Mucosa of rectum (tissue), 2 donors: ENCODE data around the gene DUSP16.
"Not testable (repeated sequence)": the region's sequence is repeated elsewhere in the genome, so short reads cannot be mapped to it uniquely, and the experiment has no call there.

ENCODE experiments used
- H3K27ac ChIP-seq, 2 donors: one replicate each; pipeline ENCODE4 v1.7.0; 2013; ENCODE audit warnings: inconsistent platforms in 2 of 2, low read depth in 2 of 2, low read length in 2 of 2
- H3K27me3 ChIP-seq, 2 donors: one replicate each; pipeline ENCODE4 v1.7.0; 2013; ENCODE audit warnings: low read length in 2 of 2; ENCODE audit not compliant: control insufficient read depth in 2 of 2, insufficient read depth in 2 of 2
- H3K36me3 ChIP-seq, 2 donors: one replicate each; pipeline ENCODE4 v1.7.0; 2013; ENCODE audit warnings: low read length in 2 of 2; ENCODE audit not compliant: control insufficient read depth in 2 of 2, insufficient read depth in 2 of 2
- H3K4me1 ChIP-seq, 2 donors: one replicate each; pipeline ENCODE4 v1.7.0; 2013; ENCODE audit warnings: low read length in 2 of 2, mild to moderate bottlenecking in 1 of 2; ENCODE audit not compliant: control insufficient read depth in 2 of 2, insufficient read depth in 2 of 2
- H3K4me3 ChIP-seq, 2 donors: one replicate each; pipeline ENCODE4 v1.7.0; 2013; ENCODE audit warnings: low read length in 2 of 2
- H3K9ac ChIP-seq, 2 donors: one replicate each; pipeline ENCODE4 v1.7.0; 2013; ENCODE audit warnings: low read length in 2 of 2, low read depth in 1 of 2, mild to moderate bottlenecking in 1 of 2
- H3K9me3 ChIP-seq, 2 donors: one replicate each; pipeline ENCODE4 v1.7.0; 2013; ENCODE audit warnings: low read length in 2 of 2; ENCODE audit not compliant: control insufficient read depth in 2 of 2
- donor health status: healthy.
- donor health status: Normal muscosa, but diverticular disease.

DUSP16 gene

DNA sequence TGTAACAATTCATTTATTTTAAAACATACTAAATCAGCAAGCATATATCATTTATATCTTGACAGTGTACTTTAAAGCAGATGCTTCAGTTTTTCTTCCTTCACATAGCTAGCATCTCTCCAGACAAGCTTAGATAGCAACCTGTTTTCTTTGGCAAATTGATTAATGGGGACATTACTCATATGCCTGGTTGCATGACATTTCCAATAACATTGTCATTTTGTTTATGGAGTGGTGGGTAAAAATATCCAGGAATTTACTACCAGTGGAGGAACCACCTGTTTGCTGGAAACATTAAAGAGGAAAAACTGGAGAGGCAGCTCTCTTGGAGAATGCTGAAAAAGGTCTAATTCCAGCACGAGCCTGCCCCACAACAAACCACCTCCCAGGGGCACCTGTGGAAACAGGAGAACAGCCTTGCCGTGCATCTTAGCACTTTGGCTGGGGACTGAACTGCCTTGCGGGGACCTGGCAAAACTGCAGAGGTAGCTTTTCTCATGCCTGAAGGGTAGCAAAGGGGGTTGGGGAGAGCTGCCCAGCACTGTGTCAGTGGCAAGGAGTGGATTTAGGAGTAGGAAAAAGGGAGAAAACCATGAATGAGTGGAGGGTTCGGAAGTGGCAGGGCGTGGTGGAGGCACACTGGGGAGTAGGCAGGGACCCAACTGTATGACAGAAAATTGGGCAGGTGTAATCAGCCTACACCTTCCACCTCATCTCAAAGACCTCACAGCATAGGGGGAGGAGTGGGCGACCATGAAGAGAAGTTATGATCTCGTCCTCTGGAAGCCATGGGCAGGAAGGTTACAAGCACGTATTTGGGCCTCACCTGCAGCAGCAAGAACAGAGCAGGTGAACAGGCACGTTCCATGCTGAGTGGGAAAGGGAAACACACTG, 37.3 kb upstream of the DUSP16 start:
- Histone ChIP-seq H3K27me3 (no peaks in the 10 kb centered on the region), H3K36me3 (no peaks in the 10 kb centered on the region), H3K9me3 (no peaks in the 10 kb centered on the region), H3K4me3 (no peak overlapping the region), H3K9ac (no peak overlapping the region), H3K27ac (no peak overlapping the region), H3K4me1 (peaks cover 0 to 2% of the 10 kb centered on the region in 2 donors)

DNA sequence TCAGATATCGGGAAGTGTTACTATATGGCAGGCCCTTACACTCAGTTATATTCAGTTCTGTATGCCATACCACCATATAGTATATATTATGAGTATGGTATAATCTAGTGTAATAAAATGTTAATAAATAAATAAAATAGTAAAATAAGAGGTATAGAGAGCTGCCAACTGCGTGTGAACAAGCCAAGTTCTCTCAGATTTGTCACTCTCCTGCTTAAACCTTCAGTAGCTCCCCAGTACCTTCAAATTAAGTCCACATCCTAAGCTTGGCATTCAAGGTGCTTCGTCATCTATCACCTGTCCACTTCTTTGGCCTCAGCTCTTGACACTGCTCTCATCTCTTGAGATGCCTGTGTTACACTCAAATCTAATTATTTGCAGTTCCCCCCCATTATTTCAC, 36.2 kb upstream of the DUSP16 start:
- Histone ChIP-seq H3K27ac (no peak overlapping the region), H3K9ac (no peak overlapping the region), H3K9me3 (no peaks in the 10 kb centered on the region), H3K36me3 (no peaks in the 10 kb centered on the region), H3K4me3 (no peak overlapping the region), H3K4me1 (peaks cover 0 to 2% of the 10 kb centered on the region in 2 donors), H3K27me3 (no peaks in the 10 kb centered on the region)

GRCh38 chr12:12596598-12596997, 33.9 kb upstream of the DUSP16 start:
- H3K9me3 ChIP-seq, H3K4me3 ChIP-seq, H3K9ac ChIP-seq, H3K27me3 ChIP-seq, H3K4me1 ChIP-seq, H3K36me3 ChIP-seq: not testable (repeated sequence)
- H3K27ac ChIP-seq: peak overlapping the region; percentile 77 to 79

GRCh38 chr12:12595929-12596328, 33.3 kb upstream of the DUSP16 start:
- not testable (repeated sequence) for H3K27me3 ChIP-seq, H3K36me3 ChIP-seq, H3K9me3 ChIP-seq, H3K4me3 ChIP-seq, H3K9ac ChIP-seq, H3K4me1 ChIP-seq
- H3K27ac ChIP-seq: peak overlapping the region; percentile 77 to 79

GRCh38 chr12:12592930-12593329, 30.3 kb upstream of the DUSP16 start:
- H3K27ac ChIP-seq: no peak overlapping the region
- peaks cover 1 to 2% of the 10 kb centered on the region in 2 donors for H3K4me1 ChIP-seq
- H3K9ac ChIP-seq: no peak overlapping the region
- H3K36me3 ChIP-seq: no peaks in the 10 kb centered on the region
- no peak overlapping the region for H3K4me3 ChIP-seq
- no peaks in the 10 kb centered on the region for H3K9me3 ChIP-seq
- no peaks in the 10 kb centered on the region for H3K27me3 ChIP-seq

- peaks cover 5 to 17% of the 10 kb centered on the region in 2 donors for H3K4me1 ChIP-seq
- no peak overlapping the region for H3K4me3 ChIP-seq
- H3K27ac ChIP-seq: no peak overlapping the region
- no peak overlapping the region for H3K9ac ChIP-seq
- H3K27me3 ChIP-seq: peaks cover 0 to 2% of the 10 kb centered on the region in 2 donors
- H3K9me3 ChIP-seq: no peaks in the 10 kb centered on the region
- H3K36me3 ChIP-seq: no peaks in the 10 kb centered on the region
Observed at GRCh38 chr12:12590961-12591360, 28.3 kb upstream of the DUSP16 start.

DNA sequence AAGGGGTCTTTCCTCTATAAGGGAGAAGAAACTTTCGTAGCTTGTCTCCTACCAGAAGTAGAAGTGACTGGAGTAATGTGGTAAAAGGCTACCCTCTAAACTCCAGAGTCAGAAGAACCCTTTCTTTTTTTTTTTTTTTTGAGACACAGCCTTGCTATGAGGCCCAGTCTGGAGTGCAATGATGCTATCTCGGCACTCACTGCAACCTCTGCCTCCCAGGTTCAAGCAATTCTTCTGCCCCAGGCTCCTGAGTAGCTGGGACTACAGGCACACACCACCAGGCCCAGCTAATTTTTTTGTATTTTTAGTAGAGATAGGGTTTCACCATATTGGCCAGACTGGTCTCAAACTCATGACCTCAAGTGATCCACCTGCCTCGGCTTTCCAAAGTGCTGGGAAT, 25.8 kb upstream of the DUSP16 start:
- not testable (repeated sequence) for H3K36me3 ChIP-seq, H3K9ac ChIP-seq, H3K27ac ChIP-seq

GRCh38 chr12:12587878-12588277, 25.2 kb upstream of the DUSP16 start:
- Histone ChIP-seq H3K27ac (peak overlapping the region in 1 of 2 donors; percentile 72), H3K4me3 (no peak overlapping the region), H3K9me3 (no peaks in the 10 kb centered on the region), H3K36me3 (no peaks in the 10 kb centered on the region), H3K9ac (no peak overlapping the region), H3K4me1 (peaks cover 6 to 17% of the 10 kb centered on the region in 2 donors), H3K27me3 (peaks cover 0 to 2% of the 10 kb centered on the region in 2 donors)

More for the DNA sequence above, 25.8 kb upstream of the DUSP16 start:
- H3K4me1 ChIP-seq: peaks cover 5 to 17% of the 10 kb centered on the region in 2 donors
- H3K27me3 ChIP-seq, H3K4me3 ChIP-seq, H3K9me3 ChIP-seq: not testable (repeated sequence)

- H3K36me3 ChIP-seq: no peaks in the 10 kb centered on the region
- peaks cover 14 to 22% of the 10 kb centered on the region in 2 donors for H3K4me1 ChIP-seq
- H3K9ac ChIP-seq: no peak overlapping the region
- no peaks in the 10 kb centered on the region for H3K9me3 ChIP-seq
- no peak overlapping the region for H3K4me3 ChIP-seq
- peaks cover 0 to 2% of the 10 kb centered on the region in 2 donors for H3K27me3 ChIP-seq
- H3K27ac ChIP-seq: peak overlapping the region; percentile 38 to 72
Observed at GRCh38 chr12:12586879-12587675, 24.4 kb upstream of the DUSP16 start.
